Measurements from ENCODE around the gene AGO3.

The AGO3 gene

DNA sequence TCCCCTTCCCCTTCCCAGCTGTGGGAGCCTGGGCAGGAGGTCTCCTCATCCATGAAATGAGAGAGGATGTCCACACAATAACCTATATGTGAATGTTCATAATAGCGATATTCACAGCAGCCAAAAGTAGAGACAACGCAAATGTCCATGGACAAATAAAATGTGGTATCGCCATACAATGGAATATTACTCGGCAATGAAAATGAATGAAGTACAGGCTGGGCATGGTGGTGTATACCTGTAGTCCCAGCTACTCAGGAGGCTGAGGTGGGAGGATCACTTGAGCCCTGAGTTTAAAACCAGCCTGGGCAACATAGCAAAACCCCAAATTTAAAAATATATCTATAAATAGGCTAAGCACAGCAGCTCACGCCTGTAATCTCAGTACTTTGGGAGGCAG lies 170.6 kb downstream of the AGO3 start:
- TF ChIP-seq TCF4 (CRISPR knock-in tag; IDR thresholded peaks at IDR 0.05; ENCODE audit: borderline replicate concordance) = no peak
- TF ChIP-seq ARNTL (CRISPR knock-in tag; IDR thresholded peaks at IDR 0.05; ENCODE audit: borderline replicate concordance, low read depth) = no peak
- no peak for TF ChIP-seq ZNF70 (CRISPR knock-in tag; IDR thresholded peaks at IDR 0.05)
- TF ChIP-seq OSR1 (CRISPR knock-in tag; IDR thresholded peaks at IDR 0.05) = no peak
- no peak for TF ChIP-seq RARB (CRISPR knock-in tag; IDR thresholded peaks at IDR 0.05)
- no peak for TF ChIP-seq PPARA (CRISPR knock-in tag; IDR thresholded peaks at IDR 0.05; ENCODE audit: borderline replicate concordance)
- TF ChIP-seq CSRNP3 (CRISPR knock-in tag; IDR thresholded peaks at IDR 0.05) = no peak
- TF ChIP-seq ZFP30 (CRISPR knock-in tag; IDR thresholded peaks at IDR 0.05) = no peak
- ATAC-seq = no peak

GRCh38 chr1:36106269-36106668 lies 175.4 kb downstream of the AGO3 start:
- TF ChIP-seq GLIS3 (CRISPR knock-in tag; IDR thresholded peaks at IDR 0.05) (no peak), ARNTL (CRISPR knock-in tag; IDR thresholded peaks at IDR 0.05; ENCODE audit: borderline replicate concordance, low read depth) (no peak), BACH2 (CRISPR knock-in tag; IDR thresholded peaks at IDR 0.05; ENCODE audit: borderline replicate concordance) (no peak), CSRNP3 (CRISPR knock-in tag; IDR thresholded peaks at IDR 0.05) (no peak), ZFP3 (CRISPR knock-in tag; IDR thresholded peaks at IDR 0.05) (no peak), TSHZ2 (CRISPR knock-in tag; IDR thresholded peaks at IDR 0.05) (no peak), POU6F1 (CRISPR knock-in tag; IDR thresholded peaks at IDR 0.05; ENCODE audit: borderline replicate concordance, low read depth) (no peak), ZNF70 (CRISPR knock-in tag; IDR thresholded peaks at IDR 0.05) (no peak), CREB5 (CRISPR knock-in tag; IDR thresholded peaks at IDR 0.05; ENCODE audit: low read depth) (no peak), ESRRG (CRISPR knock-in tag; IDR thresholded peaks at IDR 0.05) (no peak), ISL1 (CRISPR knock-in tag; IDR thresholded peaks at IDR 0.05) (no peak), TCF4 (CRISPR knock-in tag; IDR thresholded peaks at IDR 0.05; ENCODE audit: borderline replicate concordance) (no peak), PPARA (CRISPR knock-in tag; IDR thresholded peaks at IDR 0.05; ENCODE audit: borderline replicate concordance) (no peak)
- no peak for ATAC-seq

DNA sequence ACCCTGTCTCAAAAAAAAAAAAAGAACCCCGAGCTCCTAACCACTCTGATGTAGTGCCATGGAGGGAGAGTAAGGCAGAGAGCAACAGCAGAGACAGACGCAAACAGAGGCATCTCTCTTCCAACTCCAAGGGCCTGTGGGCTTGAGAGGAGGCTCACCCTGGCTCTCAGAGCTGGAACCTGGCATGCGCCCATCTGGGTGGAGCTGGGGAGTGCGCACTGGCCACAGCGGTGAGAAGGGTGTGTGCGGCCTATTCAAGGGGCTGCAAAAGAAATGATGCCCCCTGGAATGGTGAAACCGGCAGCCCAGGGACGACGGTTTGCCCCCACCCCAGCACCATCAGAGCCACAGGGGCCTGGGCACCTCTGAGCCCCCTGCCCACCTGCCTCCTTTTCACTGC lies 176.5 kb downstream of the AGO3 start:
- TF ChIP-seq ZFP30 (CRISPR knock-in tag; IDR thresholded peaks at IDR 0.05) = no peak
- TF ChIP-seq PATZ1 (CRISPR knock-in tag; IDR thresholded peaks at IDR 0.05; ENCODE audit: borderline replicate concordance) = no peak
- TF ChIP-seq OSR1 (CRISPR knock-in tag; IDR thresholded peaks at IDR 0.05) = no peak
- TF ChIP-seq ISL1 (CRISPR knock-in tag; IDR thresholded peaks at IDR 0.05) = no peak
- TF ChIP-seq RARB (CRISPR knock-in tag; IDR thresholded peaks at IDR 0.05) = no peak
- no peak for TF ChIP-seq GLIS3 (CRISPR knock-in tag; IDR thresholded peaks at IDR 0.05)
- TF ChIP-seq ZNF70 (CRISPR knock-in tag; IDR thresholded peaks at IDR 0.05) = no peak
- ATAC-seq = no peak

Data from SK-N-SH treated with all-trans-retinoic acid at 6 μM for 48 hours (cell line).